ENCODE data around the gene AP3B2.

Gene AP3B2

GRCh38 chr15:82663186-82663600 lies 46.5 kb downstream of the AP3B2 start:
- TF ChIP-seq SIN3A (IDR thresholded peaks at IDR 0.05; ENCODE audit: borderline replicate concordance, insufficient read depth, low read length) (peak; percentile 31; the same call in 1 of the 2 replicates), POLR2AphosphoS5 (IDR thresholded peaks at IDR 0.05; ENCODE audit: low read depth, low read length) (no peak)
- TF ChIP-seq, protein P1, sequence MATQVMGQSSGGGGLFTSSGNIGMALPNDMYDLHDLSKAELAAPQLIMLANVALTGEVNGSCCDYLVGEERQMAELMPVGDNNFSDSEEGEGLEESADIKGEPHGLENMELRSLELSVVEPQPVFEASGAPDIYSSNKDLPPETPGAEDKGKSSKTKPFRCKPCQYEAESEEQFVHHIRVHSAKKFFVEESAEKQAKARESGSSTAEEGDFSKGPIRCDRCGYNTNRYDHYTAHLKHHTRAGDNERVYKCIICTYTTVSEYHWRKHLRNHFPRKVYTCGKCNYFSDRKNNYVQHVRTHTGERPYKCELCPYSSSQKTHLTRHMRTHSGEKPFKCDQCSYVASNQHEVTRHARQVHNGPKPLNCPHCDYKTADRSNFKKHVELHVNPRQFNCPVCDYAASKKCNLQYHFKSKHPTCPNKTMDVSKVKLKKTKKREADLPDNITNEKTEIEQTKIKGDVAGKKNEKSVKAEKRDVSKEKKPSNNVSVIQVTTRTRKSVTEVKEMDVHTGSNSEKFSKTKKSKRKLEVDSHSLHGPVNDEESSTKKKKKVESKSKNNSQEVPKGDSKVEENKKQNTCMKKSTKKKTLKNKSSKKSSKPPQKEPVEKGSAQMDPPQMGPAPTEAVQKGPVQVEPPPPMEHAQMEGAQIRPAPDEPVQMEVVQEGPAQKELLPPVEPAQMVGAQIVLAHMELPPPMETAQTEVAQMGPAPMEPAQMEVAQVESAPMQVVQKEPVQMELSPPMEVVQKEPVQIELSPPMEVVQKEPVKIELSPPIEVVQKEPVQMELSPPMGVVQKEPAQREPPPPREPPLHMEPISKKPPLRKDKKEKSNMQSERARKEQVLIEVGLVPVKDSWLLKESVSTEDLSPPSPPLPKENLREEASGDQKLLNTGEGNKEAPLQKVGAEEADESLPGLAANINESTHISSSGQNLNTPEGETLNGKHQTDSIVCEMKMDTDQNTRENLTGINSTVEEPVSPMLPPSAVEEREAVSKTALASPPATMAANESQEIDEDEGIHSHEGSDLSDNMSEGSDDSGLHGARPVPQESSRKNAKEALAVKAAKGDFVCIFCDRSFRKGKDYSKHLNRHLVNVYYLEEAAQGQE (IDR thresholded peaks at IDR 0.05; ENCODE audit: insufficient read depth in 1 of 2, low read depth in 2 of 2, low read length in 2 of 2): peak; percentile 98 to 99

DNA sequence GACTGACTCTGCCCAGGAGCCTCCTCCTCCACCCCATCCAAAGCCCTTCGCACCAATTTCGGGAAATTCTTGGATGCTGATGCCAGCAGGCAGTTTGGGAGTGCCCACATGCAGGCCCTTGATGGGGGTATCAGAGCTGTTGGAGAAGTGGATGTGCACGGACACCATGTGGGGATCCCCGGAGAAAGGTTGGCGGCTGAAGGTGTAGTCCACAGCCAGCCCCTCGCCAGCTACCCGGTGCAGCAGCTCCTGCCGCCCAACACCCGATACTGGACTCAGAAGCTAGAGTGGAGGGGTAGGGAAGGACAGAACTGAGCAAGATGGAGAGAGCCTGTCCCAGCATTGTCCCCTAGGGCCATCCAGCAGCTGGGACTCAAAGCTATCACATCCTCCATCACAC lies 47.0 kb downstream of the AP3B2 start:
- TF ChIP-seq SIN3A (IDR thresholded peaks at IDR 0.05; ENCODE audit: borderline replicate concordance, insufficient read depth, low read length) (no peak), POLR2AphosphoS5 (IDR thresholded peaks at IDR 0.05; ENCODE audit: low read depth, low read length) (no peak), TAF1 (IDR thresholded peaks at IDR 0.05; ENCODE audit: borderline replicate concordance, insufficient read depth, low read length) (no peak), FOXP2 (optimal IDR thresholded peaks at IDR 0.05; ENCODE audit: borderline replicate concordance, extremely low read depth, extremely low read length, insufficient read depth) (no peak)
- TF ChIP-seq, protein P1 (IDR thresholded peaks at IDR 0.05; ENCODE audit: insufficient read depth in 1 of 2, low read depth in 2 of 2, low read length in 2 of 2): no peak

DNA sequence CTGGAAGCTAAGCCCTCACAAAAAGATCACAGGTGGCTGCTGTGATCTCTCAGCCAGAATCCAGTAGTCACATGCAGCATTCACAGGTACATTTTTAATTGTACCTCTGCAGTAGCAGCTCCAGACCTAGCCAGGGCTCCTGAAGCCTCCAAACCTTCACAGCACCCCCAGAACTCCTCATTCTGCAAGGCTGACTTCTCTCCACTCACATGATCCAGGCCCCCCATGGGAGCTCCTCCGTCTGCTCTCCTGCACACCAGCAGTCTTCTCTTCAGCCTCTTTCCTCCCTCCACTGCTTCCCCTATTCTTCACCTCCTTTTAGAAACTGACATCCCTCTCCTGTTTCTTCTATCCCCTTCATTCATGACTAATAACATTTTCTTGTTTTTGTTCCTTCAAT lies 49.3 kb downstream of the AP3B2 start:
- TF ChIP-seq FOXP2 (optimal IDR thresholded peaks at IDR 0.05; ENCODE audit: borderline replicate concordance, extremely low read depth, extremely low read length, insufficient read depth): no peak
- TF ChIP-seq POLR2AphosphoS5 (IDR thresholded peaks at IDR 0.05; ENCODE audit: low read depth, low read length): no peak
- no peak for TF ChIP-seq SIN3A (IDR thresholded peaks at IDR 0.05; ENCODE audit: borderline replicate concordance, insufficient read depth, low read length)
- TF ChIP-seq TAF1 (IDR thresholded peaks at IDR 0.05; ENCODE audit: borderline replicate concordance, insufficient read depth, low read length): no peak
- TF ChIP-seq, protein P1 (IDR thresholded peaks at IDR 0.05; ENCODE audit: insufficient read depth in 1 of 2, low read depth in 2 of 2, low read length in 2 of 2): no peak

DNA sequence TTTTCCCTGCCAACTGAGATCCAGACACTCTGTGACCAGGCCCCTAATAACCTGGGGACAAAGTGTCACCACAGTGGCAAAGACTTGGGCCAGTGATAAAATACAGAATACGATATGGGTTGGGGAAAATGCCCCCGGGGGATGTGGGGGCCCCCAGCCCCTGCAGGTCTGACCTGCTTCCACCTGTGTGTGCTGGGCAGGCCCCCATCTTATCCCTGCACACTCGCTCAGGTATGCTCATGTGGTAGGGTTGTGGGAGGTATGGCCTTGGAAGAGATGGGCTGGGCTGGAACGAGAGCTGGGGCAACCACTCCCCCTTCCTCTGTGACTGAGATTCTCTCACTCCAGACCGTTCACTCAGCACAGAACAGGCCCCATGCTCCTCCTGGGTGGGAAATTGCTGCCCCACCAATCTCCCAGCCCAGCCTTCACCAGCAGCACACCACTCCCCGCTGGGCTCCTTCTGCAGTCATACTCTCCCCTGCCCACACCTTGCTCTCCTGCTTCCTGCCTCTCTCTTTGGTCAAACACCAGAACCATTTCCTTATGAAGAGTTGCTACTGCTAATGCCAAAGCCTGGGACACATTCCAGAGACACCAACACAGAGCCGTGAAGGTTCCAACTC lies 52.9 kb downstream of the AP3B2 start:
- TF ChIP-seq FOXP2 (optimal IDR thresholded peaks at IDR 0.05; ENCODE audit: borderline replicate concordance, extremely low read depth, extremely low read length, insufficient read depth) (no peak), TAF1 (IDR thresholded peaks at IDR 0.05; ENCODE audit: borderline replicate concordance, insufficient read depth, low read length) (no peak), SIN3A (IDR thresholded peaks at IDR 0.05; ENCODE audit: borderline replicate concordance, insufficient read depth, low read length) (no peak), POLR2AphosphoS5 (IDR thresholded peaks at IDR 0.05; ENCODE audit: low read depth, low read length) (no peak)
- TF ChIP-seq, protein P1 (IDR thresholded peaks at IDR 0.05; ENCODE audit: insufficient read depth in 1 of 2, low read depth in 2 of 2, low read length in 2 of 2): no peak

GRCh38 chr15:82655606-82656005 lies 54.1 kb downstream of the AP3B2 start:
- TF ChIP-seq, protein P1 (IDR thresholded peaks at IDR 0.05; ENCODE audit: insufficient read depth in 1 of 2, low read depth in 2 of 2, low read length in 2 of 2): no peak
- TF ChIP-seq SIN3A (IDR thresholded peaks at IDR 0.05; ENCODE audit: borderline replicate concordance, insufficient read depth, low read length) (no peak), FOXP2 (optimal IDR thresholded peaks at IDR 0.05; ENCODE audit: borderline replicate concordance, extremely low read depth, extremely low read length, insufficient read depth) (no peak), TAF1 (IDR thresholded peaks at IDR 0.05; ENCODE audit: borderline replicate concordance, insufficient read depth, low read length) (no peak), POLR2AphosphoS5 (IDR thresholded peaks at IDR 0.05; ENCODE audit: low read depth, low read length) (no peak)
